ENCODE results near the gene BHLHE41.

BHLHE41 gene

DNA sequence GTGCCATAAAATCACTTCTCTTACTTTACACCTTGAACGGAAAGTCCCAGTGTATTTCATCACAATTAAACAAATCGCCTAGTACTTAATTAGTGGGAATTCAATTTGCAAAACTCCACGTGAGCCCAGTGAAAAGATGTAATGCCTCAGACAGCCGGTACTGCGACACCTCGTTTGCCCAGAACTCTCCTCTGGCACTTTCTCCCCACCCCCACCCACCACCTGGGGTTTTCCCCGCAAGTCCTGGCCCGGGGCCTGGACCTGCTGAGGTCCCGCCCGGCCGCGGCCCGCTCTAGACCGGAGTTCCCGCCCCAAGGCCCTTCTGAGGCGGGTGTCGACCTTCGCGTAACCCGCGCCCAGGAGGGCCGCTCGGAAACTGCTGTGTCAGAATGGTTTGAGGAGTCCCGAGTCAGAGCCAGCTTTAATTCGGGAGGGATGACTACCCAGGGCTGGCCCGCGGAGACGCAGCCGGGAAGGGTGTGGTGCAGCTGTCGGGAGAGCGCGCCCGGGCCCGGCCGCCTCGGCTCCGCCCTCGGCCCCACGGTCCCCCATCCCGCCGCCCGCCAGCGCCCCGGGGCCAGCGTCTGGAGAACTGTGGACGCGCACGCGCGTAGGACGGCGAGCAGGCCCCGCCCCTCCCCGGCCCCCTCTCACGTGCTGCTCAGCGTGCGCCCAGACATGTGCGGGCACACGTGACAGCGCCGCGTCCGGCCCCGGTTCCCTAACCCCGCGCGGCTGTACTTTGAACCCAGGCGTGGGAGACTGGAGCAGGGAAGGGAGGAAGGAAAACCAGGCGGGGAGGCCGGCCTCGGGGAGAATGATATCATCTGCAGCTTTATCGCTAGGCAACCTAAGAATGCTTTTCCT is 10.8 kb downstream of the BHLHE41 start:
- DNase-seq (ENCODE audit: low read depth) = peak; percentile 58

GRCh38 chr12:26113181-26113654 is 11.6 kb downstream of the BHLHE41 start:
- no peak for DNase-seq (ENCODE audit: low read depth)

- no peak for DNase-seq (ENCODE audit: low read depth)
Observed at GRCh38 chr12:26112703-26113147, 12.1 kb downstream of the BHLHE41 start.

DNA sequence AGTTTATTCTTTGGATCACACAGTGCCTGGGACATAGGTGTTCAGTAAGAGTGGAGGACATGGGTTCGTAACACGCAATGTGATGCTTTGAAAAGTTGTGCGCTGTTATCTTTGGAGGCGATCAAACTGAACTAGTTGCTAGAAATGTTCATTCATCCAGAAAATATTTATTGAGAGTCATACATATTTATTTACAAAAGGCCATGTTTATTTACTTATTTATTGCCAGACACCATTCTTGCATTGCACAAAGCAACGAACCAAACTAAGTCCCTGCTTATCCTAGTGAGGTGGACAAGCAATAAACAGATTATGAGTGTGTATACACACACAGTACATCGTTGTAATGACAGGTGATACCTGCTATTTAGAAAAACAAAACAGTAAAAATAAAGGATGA is 12.6 kb downstream of the BHLHE41 start:
- DNase-seq (ENCODE audit: low read depth) = no peak

DNA sequence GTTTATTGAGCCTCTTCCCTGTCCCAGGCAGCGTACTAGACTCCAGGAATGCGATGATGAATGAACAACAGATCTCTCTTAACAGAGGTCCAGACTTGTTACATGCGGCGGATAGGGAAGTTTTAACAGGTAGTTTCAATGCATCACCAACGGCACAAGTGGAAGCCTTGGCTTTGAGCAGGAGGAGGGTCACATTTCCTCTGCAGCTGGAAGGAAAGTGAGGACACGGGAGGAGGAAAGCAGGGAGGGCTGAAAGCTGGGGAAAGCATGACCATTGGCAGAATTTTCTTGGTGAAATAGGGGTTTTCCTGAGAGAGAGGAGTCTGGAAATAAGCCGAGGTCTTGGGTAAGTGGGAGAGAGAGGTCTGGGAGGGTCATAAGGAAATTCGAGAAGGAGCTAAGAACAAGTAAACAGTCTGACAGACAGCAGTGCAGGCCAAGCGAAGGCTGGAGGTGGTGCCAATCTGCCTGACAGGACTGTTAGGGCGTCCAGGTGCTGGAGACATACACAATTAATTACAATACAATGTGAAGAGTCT is 15.4 kb downstream of the BHLHE41 start:
- no peak for DNase-seq (ENCODE audit: low read depth)

- no peak for DNase-seq (ENCODE audit: low read depth)
Observed at GRCh38 chr12:26108915-26109314, 15.9 kb downstream of the BHLHE41 start.

- DNase-seq (ENCODE audit: low read depth) = no peak
Observed at GRCh38 chr12:26106347-26106746, 18.5 kb downstream of the BHLHE41 start.

GRCh38 chr12:26102953-26103352 is 21.9 kb downstream of the BHLHE41 start:
- DNase-seq (ENCODE audit: low read depth) = no peak

DNA sequence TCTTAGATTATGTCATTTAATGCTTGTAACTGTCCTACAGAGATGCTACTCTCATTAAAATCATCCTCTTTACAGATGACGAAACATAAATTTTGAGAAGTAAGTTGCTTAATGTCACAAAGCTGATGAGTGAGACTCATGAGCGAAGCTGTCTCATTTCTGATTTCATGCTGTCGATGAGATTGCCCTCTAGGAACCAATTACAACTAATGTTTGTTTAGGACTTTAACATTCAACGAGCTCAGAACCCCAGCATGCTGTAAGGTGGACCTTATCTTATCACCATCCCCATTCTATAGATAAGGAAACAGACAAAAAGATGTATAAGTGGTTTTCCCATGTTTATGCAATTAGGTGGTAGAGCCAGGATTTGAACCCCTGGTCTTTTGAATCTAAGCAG is 23.1 kb downstream of the BHLHE41 start:
- DNase-seq (ENCODE audit: low read depth) = no peak

- no peak for DNase-seq (ENCODE audit: low read depth)
Observed at GRCh38 chr12:26101350-26101734, 23.5 kb downstream of the BHLHE41 start.

- no peak for DNase-seq (ENCODE audit: low read depth)
Observed at GRCh38 chr12:26100666-26101349, 24.0 kb downstream of the BHLHE41 start.

DNA sequence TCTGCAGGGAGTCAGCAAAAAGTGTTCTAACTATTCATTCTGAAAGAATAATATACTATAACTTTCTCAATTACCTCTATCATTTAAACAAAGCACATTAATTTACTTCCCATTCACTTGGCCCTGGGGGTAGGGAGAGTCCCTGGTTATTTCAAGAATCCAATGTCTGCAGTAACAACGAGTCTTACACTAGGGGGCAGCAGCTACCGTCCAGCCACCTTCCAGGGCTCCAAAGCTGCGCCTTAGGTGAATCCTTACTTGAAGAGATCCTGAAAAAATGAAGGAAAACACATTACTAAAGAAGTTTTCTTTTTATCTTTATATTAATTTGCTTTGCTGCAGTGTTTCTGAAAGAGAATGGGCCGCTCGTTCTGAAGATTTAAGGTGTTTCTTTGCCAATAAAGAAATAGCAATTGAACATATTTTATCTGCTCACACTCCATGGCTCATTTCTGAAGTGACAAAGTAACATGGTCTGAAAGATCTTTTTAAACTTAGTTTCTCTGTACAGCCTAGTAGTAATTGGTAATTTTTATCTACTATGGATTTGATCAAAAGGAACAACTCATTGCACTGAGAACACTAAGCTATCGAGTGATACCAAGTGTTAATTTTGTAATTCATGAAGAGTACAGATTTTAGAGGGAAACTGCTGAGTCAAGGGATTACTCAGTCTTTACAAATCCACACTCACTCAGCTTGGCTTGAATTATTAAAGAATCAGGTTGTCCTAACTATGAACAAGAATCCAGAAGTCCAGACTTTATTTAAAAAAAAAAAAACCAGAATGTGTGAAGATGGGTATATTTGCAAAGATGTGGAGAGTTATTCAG is 27.6 kb downstream of the BHLHE41 start:
- DNase-seq (ENCODE audit: low read depth) = peak; percentile 42

DNA sequence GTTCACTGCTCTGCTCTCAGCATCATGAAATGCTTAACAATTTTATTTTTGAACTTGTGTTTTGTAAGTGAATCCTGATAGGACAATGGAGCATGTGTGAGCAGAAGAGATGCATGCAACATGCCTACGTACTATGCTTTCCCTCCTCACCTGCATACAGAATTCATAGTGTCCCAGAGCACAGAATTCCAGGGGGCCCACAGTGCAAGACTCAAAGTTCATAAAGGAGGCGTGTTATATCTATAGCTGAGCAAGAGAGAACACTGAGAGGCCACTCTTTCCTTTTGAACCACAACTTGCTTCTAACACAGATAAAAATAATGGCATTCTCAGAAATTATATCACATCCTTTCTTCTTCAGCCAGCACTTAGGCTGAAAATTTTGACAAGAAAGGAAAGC is 28.8 kb downstream of the BHLHE41 start:
- no peak for DNase-seq (ENCODE audit: low read depth)

- DNase-seq (ENCODE audit: low read depth) = no peak
Observed at GRCh38 chr12:26095186-26095585, 29.7 kb downstream of the BHLHE41 start.

DNA sequence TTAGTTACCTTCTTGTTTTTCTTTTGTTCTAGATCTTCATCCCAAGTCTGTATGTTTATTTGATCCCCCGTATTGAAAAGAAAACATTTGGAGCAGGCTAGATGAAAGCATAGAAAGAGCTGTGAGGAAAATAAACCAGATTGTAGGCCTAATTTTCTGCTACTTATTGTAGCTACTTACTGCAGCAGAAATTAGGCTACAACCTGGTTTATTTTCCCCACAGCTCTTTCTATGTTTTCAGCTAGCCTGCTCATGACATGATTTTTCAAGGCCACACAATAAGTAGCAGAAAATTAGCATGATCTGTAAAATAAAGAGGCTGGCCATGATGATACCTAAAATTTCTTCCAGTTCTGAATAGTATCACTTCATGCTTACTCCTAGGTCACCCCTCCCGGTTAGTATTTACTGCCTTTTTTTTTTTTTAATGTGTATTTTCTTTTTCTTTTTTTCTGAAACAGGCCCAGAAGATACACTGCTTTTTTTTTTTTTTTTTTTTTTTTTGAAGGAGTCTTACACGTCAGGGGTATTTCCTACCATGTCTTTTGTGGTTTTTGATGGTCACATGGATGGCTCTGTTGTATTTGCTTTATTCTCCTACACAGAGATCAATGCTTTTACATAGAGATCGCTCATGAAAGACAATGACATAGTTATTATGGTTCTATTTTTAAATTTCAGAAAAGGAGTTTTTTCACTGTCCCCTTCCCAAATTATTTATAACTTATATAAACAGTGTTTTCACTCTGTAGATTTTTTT is 32.3 kb downstream of the BHLHE41 start:
- no peak for DNase-seq (ENCODE audit: low read depth)

DNA sequence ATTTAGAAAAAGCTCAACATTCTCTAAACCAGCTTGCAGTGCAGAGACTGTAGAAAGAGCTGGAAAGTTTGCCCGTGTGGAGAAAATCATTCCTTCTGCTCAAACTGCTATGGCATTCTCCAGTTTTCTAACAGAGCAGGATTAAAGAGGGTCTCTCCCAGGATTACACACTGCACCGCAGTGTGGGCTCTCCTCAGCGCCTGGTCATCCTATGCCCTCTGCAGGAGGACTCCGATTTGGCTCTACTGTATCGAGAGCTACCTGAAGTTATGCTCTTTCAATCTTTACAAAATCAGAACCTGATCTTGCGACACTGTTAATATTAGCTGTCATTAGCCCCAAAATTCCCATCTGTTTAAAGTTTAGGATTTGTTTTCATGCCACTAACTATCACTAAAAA is 33.0 kb downstream of the BHLHE41 start:
- DNase-seq (ENCODE audit: low read depth) = no peak

DNA sequence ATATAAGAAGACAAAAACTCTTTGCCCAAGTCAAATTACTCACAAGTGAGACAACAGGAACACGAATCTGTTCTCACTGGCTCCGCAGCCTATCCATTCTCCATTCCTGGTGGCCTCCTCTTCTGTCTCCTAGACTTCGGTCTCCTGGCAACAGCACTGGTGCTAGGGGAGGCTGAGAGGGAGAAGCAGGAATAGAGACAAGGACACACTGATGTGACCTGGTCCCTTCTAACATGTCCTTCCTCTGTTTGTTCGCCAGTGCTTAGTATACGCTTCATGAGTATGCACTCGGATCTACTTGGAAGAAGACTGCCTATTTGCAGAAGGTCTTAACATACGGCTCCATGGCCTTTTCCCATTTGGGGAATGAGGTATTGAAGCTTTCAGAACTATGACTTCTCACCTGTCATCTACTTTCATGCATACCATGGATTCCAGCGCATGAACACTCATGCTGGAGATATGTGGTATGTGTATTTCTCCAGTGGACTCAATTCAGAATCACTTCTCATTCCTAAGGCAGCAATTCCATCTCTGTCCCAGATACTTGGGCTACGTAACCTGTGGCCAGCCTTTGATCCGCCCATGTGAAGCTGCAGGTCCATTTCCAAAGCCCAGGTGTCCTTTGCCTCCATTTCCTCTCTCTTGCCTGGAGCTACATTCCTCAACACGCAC is 33.9 kb downstream of the BHLHE41 start:
- no peak for DNase-seq (ENCODE audit: low read depth)

GRCh38 chr12:26088998-26089397 is 35.8 kb downstream of the BHLHE41 start:
- DNase-seq (ENCODE audit: low read depth) = no peak

GRCh38 chr12:26086936-26087335 is 37.9 kb downstream of the BHLHE41 start:
- DNase-seq (ENCODE audit: low read depth) = no peak

DNA sequence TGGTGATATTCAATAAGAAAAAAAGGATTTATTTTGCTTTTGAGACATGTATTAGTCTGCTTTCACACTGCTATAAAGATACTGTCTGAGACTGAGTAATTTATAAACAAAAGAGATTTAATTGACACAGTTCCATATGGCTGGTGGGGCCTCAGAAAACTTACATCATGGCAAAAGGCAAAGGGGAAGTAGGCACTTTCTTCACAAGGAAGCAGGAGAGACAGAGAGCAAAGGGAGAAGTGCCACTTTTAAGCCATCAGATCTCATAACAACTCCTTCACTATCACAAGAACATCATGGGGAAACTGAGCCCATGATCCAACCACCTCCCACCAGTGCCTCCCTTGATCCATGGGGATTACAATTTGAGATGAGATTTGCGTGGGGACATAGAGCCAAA is 43.9 kb downstream of the BHLHE41 start:
- DNase-seq (ENCODE audit: low read depth) = no peak
